Medulla oblongata (tissue), 1 donor: Measurements from ENCODE around the gene CAPG.
"Not testable (repeated sequence)": the region's sequence is repeated elsewhere in the genome, so short reads cannot be mapped to it uniquely, and the experiment has no call there.

Experiments used
- DNase-seq: peaks from one replicate; pipeline ENCODE4 v3.0.0-alpha.2; 2015; ENCODE audit errors: extremely low spot score

Gene CAPG

DNA sequence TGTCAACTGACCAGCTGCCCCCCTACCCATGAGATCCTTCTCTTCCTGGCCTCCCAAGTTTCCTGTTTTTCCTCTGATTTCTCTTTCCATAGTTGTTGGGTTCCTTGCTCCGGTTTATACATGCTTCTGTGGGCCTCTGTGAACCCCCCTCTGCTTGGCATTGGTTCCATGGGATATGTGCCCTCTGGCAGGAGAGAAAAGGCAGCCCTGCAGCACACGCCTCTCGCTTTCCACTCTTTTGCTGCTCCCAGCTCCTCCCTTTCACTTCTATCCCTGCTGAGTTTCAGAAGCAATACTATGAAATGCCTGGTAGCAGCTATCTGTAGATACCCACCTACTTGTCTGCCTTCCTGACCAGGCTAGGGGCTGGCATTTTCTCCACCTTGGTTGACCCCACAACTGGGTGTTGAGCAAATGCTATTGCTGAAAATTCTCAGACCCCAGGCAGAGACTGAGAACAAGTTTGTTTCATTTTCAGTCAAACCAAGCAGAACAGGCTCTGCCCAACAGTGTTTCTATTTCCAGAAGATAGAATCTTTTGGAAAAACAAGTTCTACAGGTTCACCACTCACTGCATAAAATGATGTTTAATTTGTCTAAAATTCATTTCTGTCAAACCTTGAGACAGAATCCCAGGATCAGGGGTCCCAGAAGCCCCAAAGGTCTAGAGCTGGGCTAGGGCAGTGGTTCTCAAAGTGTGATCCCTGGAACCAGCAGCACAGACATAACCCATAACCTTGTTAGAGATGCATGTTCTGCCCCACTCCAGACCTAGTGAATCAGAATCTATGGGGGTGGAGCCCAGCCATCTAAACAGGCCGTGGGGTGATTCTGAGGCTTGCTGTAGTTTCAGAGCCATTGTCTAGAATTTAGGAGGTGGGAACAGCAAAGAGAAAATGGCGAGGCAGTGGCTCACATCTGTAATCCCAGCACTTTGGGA is 13.4 kb downstream of the CAPG start:
- DNase-seq: no peak

DNA sequence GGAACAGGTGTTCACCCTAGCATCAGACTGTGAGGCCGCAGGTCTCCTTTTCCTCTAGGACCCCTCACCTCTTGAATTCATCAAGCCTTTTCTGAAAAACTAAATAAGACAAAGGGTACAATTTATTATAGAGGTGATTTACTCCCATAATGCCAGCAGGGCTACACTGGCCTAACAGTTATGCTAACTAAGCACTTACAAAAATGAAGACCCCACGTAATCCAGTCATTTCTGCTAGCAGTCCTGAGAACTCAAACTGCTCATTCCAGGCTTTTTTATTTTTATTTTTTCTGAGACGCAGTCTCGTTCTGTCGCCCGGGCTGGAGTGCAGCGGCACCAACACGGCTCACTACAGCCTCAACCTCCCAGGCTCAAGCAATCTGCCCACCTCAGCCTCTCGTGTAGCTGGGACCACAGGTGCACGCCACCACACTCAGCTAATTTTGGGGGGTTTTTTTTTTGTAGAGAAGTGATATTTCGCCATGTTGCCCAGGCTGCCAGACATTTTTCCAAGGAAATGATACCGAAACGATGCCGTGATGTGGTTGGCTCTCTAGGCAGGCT is 14.2 kb downstream of the CAPG start:
- no peak for DNase-seq

DNA sequence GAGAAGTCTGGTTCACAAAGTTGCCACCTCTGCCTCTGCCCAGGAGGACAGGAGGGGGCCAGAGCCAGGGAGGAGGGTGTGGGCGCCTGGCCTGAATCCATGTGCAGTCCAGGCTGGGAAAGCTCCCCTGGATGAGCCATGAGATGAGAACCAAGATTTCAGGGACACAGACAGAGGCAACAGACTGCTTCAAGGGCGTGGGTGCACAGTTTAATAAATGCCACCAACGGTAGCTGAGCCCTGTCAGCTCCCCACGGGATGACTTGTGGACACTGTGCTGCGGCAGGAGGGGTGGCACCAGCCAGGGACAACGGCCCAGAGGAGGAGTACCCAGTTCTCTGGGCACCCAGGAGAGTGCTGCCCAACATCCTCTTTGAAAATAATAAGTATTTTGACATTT is 15.2 kb downstream of the CAPG start:
- DNase-seq: no peak

DNA sequence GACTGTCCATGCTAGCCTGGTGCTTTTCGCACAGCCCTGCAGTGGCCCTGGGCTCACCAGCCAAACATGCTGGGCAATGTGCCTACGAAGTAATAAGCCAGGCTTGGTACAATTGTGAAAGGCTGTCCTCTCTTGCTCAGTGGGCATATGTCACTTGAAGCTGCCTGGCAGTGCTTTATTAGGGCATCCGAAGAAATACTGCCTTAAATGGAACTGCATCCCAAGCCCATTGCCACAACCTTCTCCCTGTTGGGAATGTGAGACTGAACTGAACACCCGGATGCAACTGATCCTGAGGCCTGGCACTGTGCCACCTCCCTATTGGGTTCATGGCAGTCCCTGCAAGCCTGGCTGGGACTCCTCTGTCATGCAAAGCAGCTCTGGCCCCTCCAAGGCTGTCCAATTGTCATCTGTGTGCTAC is 15.9 kb downstream of the CAPG start:
- DNase-seq: peak; percentile 91

DNA sequence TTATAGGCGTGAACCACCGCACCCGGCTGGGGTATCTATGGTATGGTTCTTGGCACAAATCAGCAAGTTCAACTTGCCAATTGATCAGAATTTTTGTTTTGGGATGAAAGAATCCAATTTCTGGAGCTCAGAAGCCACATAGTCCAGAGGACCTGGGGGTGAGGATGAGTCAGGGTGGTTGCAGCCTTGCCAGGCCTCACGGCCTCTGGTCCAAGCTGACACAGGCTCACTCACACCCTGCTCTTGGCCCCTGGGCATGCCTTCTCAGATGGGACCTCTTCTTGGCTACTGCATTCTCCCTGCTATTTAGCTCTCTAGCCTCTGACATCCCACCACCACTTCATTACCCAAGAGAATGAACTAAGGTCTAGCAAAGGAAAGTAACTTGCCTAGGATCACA is 16.3 kb downstream of the CAPG start:
- DNase-seq: no peak

DNA sequence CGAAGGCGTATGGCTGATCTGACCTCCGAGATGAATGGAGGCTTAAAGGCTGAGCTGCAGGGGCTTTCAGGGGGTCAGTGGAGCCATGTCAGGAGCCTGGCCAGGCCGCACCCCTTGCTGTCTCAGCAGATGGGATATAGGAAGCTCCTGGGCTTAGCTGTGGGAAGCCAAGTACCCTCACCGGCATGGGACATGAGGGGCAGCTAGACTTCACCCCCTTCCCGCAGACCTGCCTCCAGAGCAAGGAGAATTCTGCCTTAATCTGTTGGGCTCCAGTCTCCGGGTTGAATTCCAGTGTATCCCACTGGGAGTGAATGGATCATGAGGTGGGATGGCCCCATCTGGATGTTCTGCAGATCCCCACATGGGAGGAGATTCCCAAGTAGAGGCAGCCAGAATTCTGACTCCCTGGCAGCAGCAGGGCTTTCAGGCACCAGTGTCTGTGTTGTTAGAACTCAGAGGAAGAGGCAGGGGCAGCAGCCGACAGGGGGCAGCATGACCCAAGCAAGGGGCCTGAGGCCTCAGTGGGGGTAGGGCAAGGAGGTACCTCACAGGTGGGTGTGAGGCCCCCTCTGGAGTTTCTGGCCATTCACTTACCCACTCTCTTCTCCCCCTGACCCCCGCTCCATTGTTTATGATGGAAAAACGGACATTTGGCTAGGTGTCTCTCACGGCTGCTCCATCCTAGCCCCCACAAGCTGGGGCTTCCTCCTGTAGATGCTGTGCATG is 19.1 kb downstream of the CAPG start:
- DNase-seq: peak; percentile 69

DNA sequence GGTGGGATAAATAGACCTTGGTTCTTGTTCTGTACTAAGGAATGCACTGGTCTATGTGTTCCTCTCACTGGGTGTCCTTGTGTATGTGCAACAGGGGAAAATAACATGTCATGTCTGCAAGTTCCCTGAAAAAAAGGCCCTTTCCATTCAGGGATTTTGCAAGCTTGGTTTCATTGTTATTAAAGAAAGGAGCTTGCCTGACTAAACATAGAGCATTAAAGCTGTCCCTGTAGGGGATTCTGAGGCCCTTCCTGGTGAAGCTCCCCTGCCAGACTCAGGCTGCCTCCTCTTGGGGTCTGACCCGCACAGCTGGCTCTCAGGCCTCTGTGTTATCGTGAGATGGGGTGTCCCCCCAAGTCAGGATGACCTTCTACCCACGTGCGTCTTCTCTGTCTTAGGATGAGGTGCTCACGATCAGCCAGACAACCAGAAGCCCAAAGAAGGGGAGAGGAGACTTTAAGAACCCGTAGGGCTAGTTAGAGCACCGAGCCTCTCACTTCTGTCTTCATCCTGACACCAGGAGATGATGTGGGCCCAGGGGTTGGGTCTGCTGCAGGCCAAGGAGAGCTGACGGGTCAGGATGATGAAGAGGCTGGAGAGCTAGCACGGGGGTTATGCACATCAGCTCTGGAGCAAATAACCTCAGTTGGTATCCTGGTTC is 21.2 kb downstream of the CAPG start:
- no peak for DNase-seq

DNA sequence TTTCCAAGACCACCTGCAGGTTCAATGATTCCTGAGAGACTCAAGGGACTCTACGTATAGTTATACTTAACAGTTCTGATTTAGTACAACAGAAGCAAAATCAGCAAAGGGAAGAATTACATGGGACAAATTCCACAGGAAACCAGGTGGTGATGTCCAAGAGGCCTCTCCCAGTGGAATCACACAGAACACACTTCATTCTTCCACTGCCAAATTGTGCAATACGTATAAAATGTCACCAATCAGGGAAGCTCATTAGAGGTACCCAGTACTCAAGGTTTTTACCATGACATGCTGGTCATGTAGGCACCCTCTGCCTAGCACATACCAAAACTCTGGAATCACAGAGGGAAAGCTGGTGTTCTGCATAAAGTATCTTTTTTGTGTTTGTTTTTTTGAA is 22.4 kb downstream of the CAPG start:
- no peak for DNase-seq

DNA sequence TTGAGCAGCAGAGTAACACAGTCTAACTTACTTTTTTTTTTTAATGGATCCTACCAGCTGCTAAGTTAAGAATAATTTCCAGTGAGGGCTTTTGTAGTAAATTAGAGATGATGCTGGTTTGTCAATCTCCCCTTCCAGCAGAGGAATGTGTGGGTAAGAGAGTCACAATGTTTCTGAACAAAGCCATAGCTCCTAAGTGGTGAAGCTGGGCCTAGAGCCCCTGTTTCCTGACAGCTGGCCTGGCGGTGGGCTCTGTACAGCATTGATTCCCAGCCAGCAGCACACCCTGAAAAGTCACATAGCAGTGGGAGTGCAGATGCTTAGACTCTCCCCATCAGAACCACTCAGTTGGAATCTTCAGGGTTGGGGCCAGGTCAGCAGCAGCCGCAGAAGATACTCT is 24.4 kb downstream of the CAPG start:
- DNase-seq: no peak

DNA sequence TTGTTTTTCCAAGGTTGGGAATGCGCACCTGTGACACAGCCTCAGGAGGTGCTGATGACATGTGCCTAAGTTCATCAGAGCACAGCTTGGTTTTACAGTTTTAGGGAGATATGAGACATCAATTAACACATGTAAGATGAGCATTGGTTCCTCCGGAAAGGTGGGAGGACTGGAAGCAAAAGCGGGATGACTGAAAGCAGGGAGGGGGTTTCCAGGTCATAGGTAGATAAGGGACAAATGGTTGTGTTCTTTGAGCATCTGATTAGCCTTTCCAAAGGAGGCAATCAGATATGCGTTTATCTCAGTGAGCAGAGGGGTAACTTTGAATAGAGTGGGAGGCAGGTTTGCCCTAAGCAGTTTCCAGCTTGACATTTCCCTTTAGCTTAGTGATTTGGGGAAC is 26.3 kb downstream of the CAPG start:
- DNase-seq: no peak

DNA sequence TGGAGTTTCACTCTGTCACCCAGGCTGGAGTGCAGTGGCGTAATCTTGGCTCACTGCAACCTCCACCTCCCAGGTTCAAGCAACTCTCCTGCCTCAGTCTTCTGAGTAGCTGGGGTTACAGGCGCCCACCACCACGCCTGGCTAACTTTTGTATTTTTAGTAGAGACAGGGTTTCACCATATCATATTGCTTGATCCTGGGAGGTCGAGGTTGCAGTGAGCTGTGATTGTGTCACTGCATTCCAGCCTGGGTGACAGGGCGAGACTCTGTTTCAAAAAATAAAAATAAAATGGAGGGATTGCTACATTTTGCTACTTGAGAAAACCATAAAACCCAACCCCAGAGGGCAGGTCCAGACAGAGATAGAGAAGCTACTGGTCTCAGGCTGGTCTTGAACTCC is 27.0 kb downstream of the CAPG start:
- not testable (repeated sequence) for DNase-seq

DNA sequence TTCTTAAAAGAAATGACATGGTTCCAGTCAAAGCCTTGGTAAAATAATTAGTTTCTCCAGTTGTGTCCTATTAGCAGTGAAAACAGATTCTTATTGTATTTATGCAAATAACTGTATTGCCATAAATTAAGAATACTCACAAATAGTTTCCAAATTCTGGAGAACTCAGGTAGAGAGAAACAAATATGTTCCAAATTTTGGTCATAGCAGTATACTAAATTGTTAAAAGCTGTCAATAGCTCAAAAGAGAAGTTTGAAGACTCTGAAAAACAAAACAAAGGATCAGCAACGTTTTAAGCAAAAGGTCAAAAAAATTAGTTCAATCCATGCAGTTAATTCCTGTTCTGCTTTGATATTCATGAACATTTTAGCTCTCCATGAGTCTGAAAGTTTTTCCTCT is 30.1 kb downstream of the CAPG start:
- no peak for DNase-seq

DNA sequence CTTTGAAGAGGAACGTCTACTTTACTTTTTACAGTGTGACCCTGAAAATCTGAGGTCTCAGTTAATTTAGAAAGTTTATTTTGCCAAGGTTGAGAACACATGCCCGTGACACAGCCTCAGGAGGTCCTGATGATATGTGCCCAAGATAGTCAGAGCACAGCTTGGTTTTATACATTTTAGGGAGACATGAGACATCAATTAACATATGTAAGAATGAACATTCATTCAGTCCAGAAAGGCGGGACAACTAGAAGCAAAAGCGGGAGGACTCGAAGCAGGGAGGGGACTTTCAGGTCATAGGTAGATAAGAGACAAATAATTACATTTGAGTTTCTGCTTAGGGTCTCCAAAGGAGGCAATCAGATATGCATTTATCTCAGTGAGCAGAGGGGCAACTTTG is 31.9 kb downstream of the CAPG start:
- no peak for DNase-seq

DNA sequence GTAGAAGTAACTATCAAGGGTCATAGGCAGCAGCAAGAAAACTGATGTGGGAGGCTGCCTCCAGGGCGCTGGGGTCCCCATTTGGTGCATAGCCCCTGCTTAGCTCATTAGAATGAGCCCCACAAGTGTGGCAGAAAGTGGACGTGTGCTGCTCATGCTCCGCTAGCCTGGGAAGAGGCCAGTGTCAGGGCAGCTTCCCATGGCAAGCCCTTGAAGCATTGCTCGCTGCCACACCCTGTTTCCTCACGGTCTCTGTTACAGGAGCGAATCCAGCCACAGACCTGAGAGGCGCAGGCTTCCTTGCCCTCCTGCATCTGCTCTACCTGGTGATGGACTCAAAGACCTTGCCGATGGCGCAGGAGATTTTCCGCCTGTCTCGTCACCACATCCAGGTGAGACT is 33.1 kb downstream of the CAPG start:
- DNase-seq: no peak

DNA sequence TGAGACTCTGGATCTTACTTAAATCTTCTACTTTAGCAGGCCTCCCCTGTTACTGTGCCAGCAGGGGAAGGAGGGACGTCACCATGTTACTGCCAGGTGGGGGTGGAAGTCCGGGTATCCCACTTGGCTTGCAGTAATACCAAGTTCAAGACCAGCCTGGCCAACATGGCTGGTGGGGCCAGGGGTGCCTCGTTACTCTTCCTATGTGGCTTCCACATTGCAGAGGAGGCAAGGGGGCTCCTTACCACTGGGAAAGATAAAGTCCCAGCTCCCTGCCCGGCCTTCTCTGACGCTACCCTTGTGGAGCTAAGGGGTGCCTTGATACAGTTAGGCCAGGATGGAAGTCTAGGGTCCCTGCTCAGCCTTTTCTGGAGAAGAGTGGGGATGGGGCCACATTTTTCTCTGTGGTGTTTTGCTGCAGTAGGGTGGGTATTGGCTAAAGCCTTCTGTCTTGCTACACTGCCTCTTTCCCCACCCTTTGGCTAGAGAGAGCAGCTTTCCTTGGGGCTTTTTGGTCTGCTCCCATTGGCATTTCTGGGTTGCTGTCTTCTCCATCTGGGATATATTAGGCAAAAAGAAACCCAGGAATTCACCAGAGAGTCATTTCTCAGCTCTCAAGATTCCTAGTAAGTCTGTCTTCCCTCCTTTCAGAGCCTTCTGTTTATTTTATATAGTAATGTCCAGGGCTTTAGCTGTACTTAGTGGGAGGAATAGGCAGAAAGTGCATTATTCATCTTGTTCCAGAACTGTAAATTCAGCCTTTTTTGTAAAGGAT is 33.7 kb downstream of the CAPG start:
- no peak for DNase-seq

DNA sequence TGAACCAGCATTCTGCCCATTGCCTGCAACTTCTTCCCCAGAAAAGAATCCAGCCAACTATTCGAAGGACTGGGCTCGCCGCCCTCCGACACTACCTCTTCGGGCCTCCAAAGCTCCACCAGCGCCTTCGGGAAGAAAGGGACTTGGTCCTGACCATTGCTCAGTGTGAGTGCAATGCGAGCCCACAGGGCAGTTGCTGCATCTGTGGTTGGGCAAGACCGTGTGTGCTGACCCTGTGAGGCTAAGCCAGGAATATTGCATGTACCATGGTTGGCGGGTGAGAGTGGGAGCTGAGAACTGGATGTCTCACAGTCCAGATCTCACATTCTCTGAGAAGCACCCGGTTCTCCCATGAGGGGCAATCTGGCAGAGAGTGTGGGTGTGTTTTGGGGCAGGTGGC is 39.1 kb downstream of the CAPG start:
- no peak for DNase-seq

DNA sequence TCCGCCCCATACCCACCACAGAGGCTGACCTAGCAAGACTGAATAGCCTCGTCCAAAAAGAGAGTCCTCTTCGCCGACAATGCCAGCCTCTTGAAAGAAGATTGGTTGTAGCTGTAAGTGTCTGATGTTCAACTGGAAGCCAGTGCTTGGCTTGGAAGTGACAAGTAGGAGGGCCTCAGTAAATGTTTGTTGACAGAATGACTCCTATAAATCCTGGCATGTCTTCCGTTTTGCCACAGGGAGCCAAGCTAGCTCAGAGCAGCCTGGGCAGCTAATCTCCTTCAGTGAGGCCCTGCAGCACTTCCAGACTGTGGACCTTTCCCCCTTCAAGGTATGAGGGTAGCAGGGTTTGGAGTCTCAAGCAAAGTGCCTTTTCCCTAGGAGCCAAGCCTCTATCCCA is 40.7 kb downstream of the CAPG start:
- no peak for DNase-seq

DNA sequence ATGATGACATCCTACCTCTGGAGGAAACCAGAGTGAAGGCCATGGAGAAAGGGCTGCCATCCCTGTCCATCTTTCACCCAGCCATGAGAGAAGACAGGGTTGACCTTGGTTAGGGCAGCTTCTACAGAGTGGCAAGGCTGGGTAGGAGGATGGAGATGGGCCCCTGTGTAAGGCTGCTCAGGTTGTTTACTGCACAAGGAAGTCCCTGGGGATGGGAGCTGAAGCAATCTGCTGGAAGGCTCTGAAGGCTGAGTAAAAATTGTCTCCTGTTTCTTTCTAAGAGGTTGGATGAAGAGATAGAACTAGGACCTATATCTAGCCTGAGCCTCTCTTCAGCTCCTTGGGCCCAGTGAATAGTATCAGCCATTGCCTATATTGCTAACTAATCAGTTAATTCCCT is 41.2 kb downstream of the CAPG start:
- no peak for DNase-seq

DNA sequence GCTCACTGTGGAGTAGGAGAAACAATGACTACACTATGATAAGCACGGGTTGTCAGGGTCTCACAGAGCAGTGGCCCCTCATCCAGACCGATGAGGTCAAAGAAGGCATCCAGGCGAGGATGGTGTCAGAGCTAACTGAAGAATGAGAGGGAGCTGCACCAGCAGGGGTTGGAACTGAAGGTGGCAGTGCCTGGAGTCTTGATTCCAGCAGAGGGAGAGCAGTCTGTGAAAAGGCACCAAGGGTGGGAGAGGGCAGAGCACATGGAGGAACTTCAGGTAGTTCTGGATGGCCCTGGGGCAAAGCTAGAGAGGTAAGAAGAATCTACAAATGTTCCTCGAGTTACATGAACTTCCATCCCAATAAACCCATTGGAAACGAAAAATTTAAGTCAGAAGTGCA is 43.0 kb downstream of the CAPG start:
- no peak for DNase-seq

DNA sequence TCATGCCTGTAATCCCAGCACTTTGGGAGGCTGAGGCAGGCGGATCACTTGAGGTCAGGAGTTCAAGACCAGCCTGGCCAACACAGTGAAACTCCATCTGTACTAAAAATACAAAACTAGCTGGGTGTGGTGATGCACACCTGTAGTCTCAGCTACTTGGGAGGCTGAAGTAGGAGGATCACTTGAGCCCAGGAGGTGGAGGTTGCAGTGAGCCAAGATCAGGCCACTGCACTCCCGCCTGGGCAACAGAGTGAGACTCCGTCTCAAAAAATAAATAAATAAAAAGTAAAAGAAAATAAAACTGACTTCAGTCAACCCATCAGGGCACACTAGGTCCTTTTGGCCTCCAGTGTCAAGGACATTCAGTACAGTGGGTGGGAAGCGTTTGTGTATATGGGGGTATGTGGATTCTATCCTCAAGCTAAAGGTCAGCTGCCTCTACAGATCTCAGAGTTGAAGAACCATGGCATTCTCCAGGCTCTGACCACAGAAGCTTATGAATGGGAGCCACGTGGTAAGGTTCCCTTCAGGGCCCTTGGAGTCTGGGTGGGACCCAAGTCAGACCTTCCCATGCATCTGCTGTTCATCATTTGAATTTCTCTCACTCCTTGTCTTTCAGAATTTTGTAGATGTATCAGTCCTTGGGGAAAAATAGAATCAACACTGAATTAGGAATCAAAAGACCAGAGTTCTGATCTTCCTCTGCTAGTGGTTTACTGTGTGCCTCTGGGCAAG is 47.3 kb downstream of the CAPG start:
- DNase-seq: not testable (repeated sequence)

DNA sequence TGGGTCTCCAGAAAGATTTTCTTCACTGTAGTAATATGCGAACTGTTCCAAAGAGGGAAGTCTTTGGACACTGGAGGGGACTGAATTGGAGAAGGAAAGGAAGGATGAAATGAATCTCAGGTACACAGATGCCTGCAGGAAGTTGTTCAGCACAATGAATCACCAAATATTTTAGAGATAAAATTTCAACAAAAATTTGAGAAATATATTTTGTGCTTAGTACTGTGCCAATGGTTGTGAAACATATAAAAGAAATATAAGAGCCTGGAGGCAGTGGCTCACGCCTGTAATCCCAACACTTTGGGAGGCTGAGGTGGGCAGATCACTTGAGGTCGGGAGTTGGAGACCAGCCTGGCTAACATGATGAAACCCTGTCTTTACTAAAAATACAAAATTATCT is 52.4 kb downstream of the CAPG start:
- DNase-seq: no peak
